NCI-H510A treated with DMSO at 0.1 percent for 48 hours (cell line): ENCODE measurements around the gene DLK2.

Experiments used
- DNase-seq: peaks from one replicate; lab custom pipeline; 2025; lab: John Stamatoyannopoulos, UW

The DLK2 gene

DNA sequence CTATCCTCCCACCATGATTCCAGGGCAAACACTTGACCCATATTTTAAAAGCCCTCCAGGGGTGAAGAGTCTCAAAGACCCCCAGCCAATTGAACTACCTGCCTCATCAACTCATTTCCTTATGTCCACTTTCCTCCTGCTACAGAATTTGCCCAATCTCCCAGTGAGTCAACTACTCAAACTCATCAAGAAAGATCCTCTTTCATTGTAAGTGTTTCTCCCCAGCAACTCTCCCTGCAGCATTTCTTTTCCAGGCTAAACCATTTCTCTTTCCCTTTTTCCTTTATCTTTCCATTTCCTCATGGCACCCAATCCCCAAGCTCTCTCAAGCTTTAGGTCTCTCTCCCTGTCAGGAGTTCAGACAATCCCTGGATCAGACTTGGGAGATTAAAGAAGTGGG lies 1.5 kb downstream of the DLK2 start:
- DNase-seq = no peak

- DNase-seq = no peak
Observed at GRCh38 chr6:43452896-43453295, 2.5 kb downstream of the DLK2 start.

GRCh38 chr6:43451939-43452338 lies 3.4 kb downstream of the DLK2 start:
- no peak for DNase-seq

DNA sequence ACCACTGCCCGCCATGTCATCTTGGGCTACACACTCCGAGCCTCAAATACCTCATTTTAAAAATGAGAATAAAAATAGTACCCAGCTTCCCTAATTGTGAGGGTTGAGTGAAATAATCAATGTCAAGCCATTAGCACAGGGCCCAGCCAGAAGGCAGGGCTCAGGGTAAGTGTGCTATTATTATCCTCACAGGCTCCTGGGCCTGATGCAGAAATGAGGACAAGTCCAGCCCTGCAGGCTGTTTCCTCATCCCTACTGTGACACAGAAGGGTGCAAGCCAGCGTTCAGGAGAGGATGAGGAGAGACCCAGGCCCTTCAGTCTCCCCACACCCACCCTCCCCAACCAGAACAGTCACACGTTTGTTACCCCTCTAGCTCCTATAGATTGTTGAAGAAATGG lies 4.0 kb downstream of the DLK2 start:
- DNase-seq = no peak

GRCh38 chr6:43450699-43451131 lies 4.6 kb downstream of the DLK2 start:
- DNase-seq = no peak

- DNase-seq = no peak
Observed at GRCh38 chr6:43448916-43449315, 6.4 kb downstream of the DLK2 start.

GRCh38 chr6:43447604-43448003 lies 7.7 kb downstream of the DLK2 start:
- DNase-seq = no peak

- no peak for DNase-seq
Observed at GRCh38 chr6:43445576-43445975, 9.8 kb downstream of the DLK2 start.

DNA sequence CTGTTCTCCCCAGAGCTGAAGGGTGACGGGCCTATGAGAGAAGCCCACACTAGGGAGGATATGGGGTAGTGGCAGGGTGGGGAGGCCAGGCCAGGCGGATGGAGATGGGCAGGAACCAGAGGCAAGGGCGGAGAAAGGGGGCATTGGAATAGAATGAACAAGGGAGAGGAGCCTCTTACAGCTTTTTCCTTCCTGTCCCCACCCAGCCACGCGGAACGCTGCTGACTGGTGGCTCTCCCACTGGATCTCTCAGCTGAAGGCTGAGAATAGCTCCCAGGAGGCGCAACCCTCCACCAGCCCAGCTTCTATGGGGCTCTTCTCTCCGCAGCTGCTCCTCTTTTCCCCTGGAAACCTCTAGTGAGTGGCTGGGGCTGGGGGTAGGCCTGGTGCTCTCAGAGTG lies 10.8 kb downstream of the DLK2 start:
- no peak for DNase-seq

GRCh38 chr6:43444036-43444435 lies 11.3 kb downstream of the DLK2 start:
- no peak for DNase-seq

GRCh38 chr6:43442935-43443334 lies 12.4 kb downstream of the DLK2 start:
- no peak for DNase-seq

GRCh38 chr6:43437700-43438099 lies 17.6 kb downstream of the DLK2 start:
- no peak for DNase-seq

DNA sequence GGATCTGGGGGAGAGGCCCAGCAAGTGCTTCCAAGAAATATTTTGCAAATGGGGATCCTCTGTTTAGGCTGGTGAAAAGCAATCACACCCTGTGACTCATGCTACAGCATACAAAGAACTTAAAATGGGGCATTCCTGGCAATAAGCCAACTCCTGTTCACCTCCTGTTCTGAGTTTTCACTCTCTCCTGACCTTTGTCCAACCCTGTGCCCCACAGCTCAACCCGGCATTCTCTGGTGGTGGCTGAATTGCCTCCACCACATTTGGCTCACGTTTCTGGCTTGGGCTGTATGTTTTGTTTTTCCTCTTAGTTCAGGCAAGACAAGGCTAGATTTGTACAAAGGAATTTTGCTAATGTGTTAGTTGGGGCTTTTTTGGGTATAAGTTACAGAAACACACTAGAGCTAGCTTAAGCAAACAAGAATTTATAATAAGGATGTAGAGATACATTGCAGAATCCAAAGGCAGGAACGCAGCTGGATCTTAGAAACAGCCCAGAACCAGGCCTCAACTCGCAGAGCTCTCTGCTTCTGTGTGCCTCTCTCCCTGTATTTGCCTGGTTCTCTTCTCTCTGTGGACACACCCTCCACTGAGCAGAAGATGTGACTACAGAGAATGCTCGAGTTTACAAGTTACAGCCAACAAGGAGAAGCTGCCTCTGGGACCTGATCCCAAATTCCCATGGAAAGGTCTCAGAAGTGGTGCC lies 18.6 kb downstream of the DLK2 start:
- DNase-seq = no peak

GRCh38 chr6:43435682-43436437 lies 19.5 kb downstream of the DLK2 start:
- no peak for DNase-seq

DNA sequence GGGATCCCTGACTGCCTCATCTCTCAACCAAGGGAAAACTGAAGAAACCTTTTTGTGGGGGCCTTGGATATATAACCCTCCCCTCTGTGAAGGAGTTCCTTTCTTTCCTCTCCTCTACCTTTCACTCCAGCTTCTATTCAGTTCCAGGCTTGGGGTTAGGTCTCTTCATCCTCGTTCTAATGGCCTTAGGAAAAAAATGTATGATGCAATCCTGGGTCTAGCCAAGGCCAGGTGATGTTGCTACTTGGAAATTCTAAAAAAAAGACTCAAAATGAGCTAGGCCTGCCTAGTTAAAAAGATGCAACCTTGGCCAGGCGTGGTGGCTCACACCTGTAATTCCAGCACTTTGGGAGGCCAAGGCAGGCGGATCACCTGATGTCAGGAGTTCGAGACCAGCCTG lies 20.4 kb downstream of the DLK2 start:
- DNase-seq = no peak

GRCh38 chr6:43434001-43434840 lies 21.1 kb downstream of the DLK2 start:
- no peak for DNase-seq

GRCh38 chr6:43433148-43433547 lies 22.2 kb downstream of the DLK2 start:
- no peak for DNase-seq

DNA sequence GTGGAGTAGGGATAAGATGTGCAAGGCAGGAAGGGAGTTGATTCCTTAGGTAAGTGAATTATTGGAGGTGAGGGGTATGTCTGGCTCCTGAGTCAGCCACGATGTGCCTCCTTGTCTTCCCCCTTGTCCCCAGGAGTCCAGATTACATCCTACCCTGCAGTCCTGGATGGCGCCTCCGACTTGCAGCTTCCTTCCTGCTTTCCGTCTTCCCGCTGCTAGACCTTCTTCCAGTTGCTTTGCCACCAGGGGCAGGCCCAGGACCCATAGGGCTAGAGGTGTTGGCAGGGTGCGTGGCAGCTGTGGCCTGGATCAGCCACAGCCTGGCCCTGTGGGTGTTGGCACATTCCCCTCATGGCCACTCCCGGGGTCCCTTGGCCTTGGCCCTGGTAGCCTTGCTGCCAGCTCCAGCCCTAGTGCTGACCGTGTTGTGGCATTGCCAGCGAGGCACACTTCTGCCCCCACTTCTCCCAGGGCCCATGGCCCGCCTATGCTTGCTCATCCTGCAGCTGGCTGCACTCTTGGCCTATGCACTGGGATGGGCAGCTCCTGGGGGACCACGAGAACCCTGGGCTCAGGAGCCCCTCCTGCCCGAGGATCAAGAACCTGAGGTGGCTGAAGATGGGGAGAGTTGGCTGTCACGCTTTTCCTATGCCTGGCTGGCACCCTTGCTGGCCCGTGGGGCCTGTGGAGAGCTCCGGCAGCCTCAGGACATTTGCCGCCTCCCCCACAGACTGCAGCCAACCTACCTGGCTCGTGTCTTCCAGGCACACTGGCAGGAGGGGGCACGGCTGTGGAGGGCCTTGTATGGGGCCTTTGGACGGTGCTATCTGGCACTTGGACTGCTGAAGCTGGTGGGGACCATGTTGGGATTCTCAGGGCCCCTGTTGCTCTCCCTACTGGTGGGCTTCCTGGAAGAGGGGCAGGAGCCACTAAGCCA lies 23.1 kb downstream of the DLK2 start:
- DNase-seq = no peak

DNA sequence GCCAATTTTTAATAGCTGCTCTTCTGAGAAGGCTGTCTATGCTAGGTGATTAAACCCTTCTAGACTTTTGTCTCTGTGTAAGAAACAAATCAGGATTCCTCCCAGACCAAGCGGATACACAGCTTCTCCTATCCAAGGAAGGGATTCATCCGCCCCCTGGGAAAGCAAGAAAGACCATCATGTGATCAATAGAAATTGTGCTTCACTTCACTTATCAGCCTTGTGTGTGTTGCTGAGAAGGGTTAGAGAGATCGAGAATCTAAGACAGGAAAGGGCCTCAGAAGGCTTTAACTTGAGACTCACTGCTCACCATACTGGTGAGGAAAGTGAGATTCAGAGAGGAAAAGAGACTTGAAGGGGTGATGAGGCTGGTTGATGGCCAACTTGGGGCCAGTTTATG lies 26.5 kb downstream of the DLK2 start:
- DNase-seq = no peak

DNA sequence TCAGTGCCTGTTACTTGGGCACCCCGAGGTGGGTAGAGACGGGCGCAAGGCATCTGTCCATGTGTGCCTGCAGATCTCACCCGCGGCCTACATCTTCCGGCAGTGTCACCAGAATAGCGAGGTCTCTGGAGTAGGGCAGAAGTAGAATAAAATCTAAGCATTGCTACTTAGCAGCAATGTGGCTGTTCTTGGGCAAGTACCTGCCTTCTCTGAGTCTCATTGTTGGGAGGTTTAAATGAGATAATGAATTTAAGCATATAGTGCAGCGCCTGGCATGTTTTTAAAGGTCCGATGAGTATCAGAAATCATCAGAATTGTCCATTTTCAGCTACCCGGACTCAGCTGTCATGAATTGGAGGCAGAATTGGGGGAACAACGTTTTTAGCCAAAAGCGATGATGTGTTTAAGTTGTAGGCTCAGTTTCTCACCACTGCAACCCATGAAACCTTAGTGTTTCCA lies 27.2 kb downstream of the DLK2 start:
- DNase-seq = peak; percentile 44

DNA sequence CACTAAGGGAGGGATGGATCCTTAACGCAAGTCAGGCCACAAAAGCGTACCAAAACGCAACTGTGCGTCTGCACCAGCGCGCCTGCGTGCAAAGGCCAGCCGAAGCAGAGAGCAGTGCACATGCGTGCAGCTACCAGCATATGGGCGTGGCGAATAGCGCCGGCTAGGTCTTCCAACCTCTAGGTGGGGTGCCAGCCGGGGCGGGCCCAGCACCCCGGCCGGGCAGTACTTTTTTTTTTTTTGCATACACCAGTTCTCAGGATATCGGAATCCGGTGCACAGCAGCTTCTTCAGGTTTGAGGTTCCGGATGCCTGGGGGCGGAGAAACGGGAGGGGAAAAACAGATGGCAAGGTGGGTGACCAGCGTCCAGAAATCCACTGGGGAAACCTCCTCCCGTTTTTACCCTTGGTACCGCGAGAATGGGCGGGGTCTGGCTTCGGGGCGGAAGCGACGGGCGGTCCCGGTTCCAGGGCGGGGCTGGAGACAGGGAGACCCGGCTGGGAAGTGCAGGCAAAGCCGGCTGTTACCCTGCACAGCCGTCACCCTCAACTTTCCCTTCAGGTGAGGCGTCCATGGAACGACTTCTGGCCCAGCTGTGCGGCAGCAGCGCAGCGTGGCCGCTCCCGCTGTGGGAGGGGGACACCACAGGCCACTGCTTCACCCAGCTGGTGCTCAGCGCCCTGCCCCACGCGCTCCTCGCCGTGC lies 27.8 kb downstream of the DLK2 start, which contains the start of gene ABCC10:
Gene ABCC10, plus strand, starts transcription at position 136 of the 706 bp plus-strand sequence. Its CDS starts 438 bp downstream, at position 574.
- DNase-seq = peak; percentile 99
